ENCODE results near the gene EFCAB8.

- TF ChIP-seq, protein P1, sequence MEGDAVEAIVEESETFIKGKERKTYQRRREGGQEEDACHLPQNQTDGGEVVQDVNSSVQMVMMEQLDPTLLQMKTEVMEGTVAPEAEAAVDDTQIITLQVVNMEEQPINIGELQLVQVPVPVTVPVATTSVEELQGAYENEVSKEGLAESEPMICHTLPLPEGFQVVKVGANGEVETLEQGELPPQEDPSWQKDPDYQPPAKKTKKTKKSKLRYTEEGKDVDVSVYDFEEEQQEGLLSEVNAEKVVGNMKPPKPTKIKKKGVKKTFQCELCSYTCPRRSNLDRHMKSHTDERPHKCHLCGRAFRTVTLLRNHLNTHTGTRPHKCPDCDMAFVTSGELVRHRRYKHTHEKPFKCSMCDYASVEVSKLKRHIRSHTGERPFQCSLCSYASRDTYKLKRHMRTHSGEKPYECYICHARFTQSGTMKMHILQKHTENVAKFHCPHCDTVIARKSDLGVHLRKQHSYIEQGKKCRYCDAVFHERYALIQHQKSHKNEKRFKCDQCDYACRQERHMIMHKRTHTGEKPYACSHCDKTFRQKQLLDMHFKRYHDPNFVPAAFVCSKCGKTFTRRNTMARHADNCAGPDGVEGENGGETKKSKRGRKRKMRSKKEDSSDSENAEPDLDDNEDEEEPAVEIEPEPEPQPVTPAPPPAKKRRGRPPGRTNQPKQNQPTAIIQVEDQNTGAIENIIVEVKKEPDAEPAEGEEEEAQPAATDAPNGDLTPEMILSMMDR (IDR thresholded peaks at IDR 0.05; ENCODE audit: insufficient read depth, low read depth, low read length): no peak
- TF ChIP-seq EZH2 (IDR thresholded peaks at IDR 0.05; ENCODE audit: insufficient read depth, low read length): no peak
Observed at GRCh38 chr20:32990426-32990825, 131.7 kb downstream of the EFCAB8 start.

Measured in astrocyte (in vitro differentiated cells and primary cell).